Endothelial cell of umbilical vein (primary cell): ENCODE data around the gene KCNE3. TPM values are rescaled to one million over a fixed set of nuclear protein-coding genes. Genes with fewer than 3 reads are reported as not detected.

Source experiments
- BruUV-seq: library from RNA; stranded (reverse); fragments of 400-500 nt; replicated peaks from 2 replicates; lab custom pipeline; 2021; lab: Mats Ljungman, UMichigan
- CTCF ChIA-PET: fragments of 300-600, 350-600 bp; sonication (Branson Sonifier 250); formaldehyde crosslinking; loops from one replicate; lab custom pipeline; 2021; ENCODE audit warnings: antibody characterized with exemption, inconsistent platforms; lab: Charles Lee
- POLR2A ChIA-PET: fragments of 300-600, 350-600 bp; sonication (Branson Sonifier 250); formaldehyde crosslinking; loops from one replicate; lab custom pipeline; 2021; ENCODE audit warnings: antibody characterized with exemption, inconsistent platforms; lab: Charles Lee
- DNase-seq: peaks from one replicate; pipeline ENCODE4 v3.0.0-alpha.2; 2011; ENCODE audit warnings: low read depth, low spot score
- FAIRE-seq: peaks from 2 replicates; lab custom pipeline; 2011; peaks lifted over from hg19 to GRCh38; lab: Jason Lieb, UNC
- H2AFZ ChIP-seq: 2 replicates; pipeline ENCODE4 v1.6.0; 2012; ENCODE audit warnings: low read depth, low read length, control low read depth, inconsistent platforms
- H3K27ac ChIP-seq: 2 replicates; pipeline ENCODE4 v1.5.1; 2011; ENCODE audit warnings: low read depth, mild to moderate bottlenecking, control low read depth, low read length, moderate library complexity; ENCODE audit not compliant: insufficient read depth
- H3K27me3 ChIP-seq, 2 experiments: 2 replicates each; pipeline versions ENCODE4 v1.6.0 to v1.6.1; 2011; ENCODE audit warnings: low read length in 2 of 2, mixed read lengths in 1 of 2; ENCODE audit not compliant: control insufficient read depth in 2 of 2, insufficient read depth in 2 of 2
- H3K36me3 ChIP-seq, 2 experiments: 2 replicates in 1 of 2; 3 replicates in 1 of 2; pipeline ENCODE4 v1.5.1; 2011; ENCODE audit warnings: low read length in 2 of 2, mild to moderate bottlenecking in 1 of 2, moderate library complexity in 1 of 2; ENCODE audit not compliant: control insufficient read depth in 2 of 2, insufficient read depth in 2 of 2; ENCODE audit errors: extremely low read depth in 1 of 2
- H3K4me1 ChIP-seq: 3 replicates; pipeline ENCODE4 v1.5.1; 2011; ENCODE audit warnings: mild to moderate bottlenecking, low read length; ENCODE audit not compliant: control insufficient read depth, insufficient read depth; ENCODE audit errors: extremely low read depth
- H3K4me2 ChIP-seq: 2 replicates; pipeline ENCODE4 v1.6.1; 2011; ENCODE audit warnings: low read length, control low read depth, mixed read lengths; ENCODE audit not compliant: insufficient read depth
- H3K4me3 ChIP-seq, 3 experiments: fragments of 200-600 bp in 1 of 3; sonication (generic), shearing (Covaris generic) in 1 of 3; replicated peaks in 1 of 3; 2 replicates each; pipeline ENCODE4 v1.5.1; 2011 to 2016; ENCODE audit warnings: control low read depth in 3 of 3, low read length in 3 of 3, mild to moderate bottlenecking in 2 of 3, inconsistent platforms in 1 of 3, low read depth in 1 of 3, moderate library complexity in 1 of 3; ENCODE audit not compliant: insufficient read depth in 1 of 3
- H3K79me2 ChIP-seq: 2 replicates; pipeline ENCODE4 v1.6.0; 2012; ENCODE audit warnings: low read length, inconsistent platforms; ENCODE audit not compliant: control insufficient read depth, insufficient read depth
- H3K9ac ChIP-seq: replicated peaks from 2 replicates; pipeline ENCODE3; 2011; ENCODE audit warnings: low read length, control low read depth; ENCODE audit not compliant: insufficient read depth; ENCODE audit errors: extremely low read depth
- H3K9me1 ChIP-seq: replicated peaks from 3 replicates; pipeline ENCODE4 v1.6.0; 2011; ENCODE audit warnings: mild to moderate bottlenecking, low read length; ENCODE audit not compliant: control insufficient read depth, insufficient read depth; ENCODE audit errors: extremely low read depth
- H3K9me3 ChIP-seq: replicated peaks from 2 replicates; pipeline ENCODE4 v1.5.1; 2012; ENCODE audit warnings: low read length, inconsistent platforms; ENCODE audit not compliant: control insufficient read depth, insufficient read depth
- H4K20me1 ChIP-seq: replicated peaks from 2 replicates; pipeline ENCODE3; 2011; ENCODE audit warnings: mild to moderate bottlenecking, low read length; ENCODE audit not compliant: control insufficient read depth, insufficient read depth; ENCODE audit errors: extremely low read depth
- CTCF ChIP-seq, 2 donors: IDR thresholded peaks; 1 replicate in 1 of 2; 2 replicates in 1 of 2; pipeline ENCODE4 v1.5.1; 2011; ENCODE audit warnings: low read length in 2 of 2, mild to moderate bottlenecking in 2 of 2, moderate library complexity in 2 of 2, control low read depth in 1 of 2, inconsistent platforms in 1 of 2, low read depth in 1 of 2; ENCODE audit not compliant: insufficient read depth in 1 of 2; ENCODE audit errors: extremely low read depth in 1 of 2
- EZH2 ChIP-seq: IDR thresholded peaks from 2 replicates; pipeline ENCODE4 v1.6.1; 2012; ENCODE audit warnings: borderline replicate concordance, low read depth, mild to moderate bottlenecking, moderate library complexity, low read length, inconsistent platforms; ENCODE audit not compliant: severe bottlenecking
- FOS ChIP-seq: IDR thresholded peaks from 2 replicates; pipeline ENCODE4 v1.6.1; 2011; ENCODE audit warnings: mild to moderate bottlenecking, low read length, moderate library complexity, borderline replicate concordance; ENCODE audit not compliant: insufficient read depth
- GATA2 ChIP-seq: IDR thresholded peaks from 2 replicates; pipeline ENCODE4 v1.7.0; 2011; ENCODE audit warnings: low read depth, mild to moderate bottlenecking, moderate library complexity, mixed read lengths, low read length; ENCODE audit not compliant: insufficient read length, insufficient read depth
- JUN ChIP-seq: IDR thresholded peaks from 2 replicates; pipeline ENCODE4 v1.6.1; 2011; ENCODE audit warnings: borderline replicate concordance, low read depth; ENCODE audit not compliant: insufficient read length, insufficient read depth
- MAX ChIP-seq: IDR thresholded peaks from 2 replicates; pipeline ENCODE4 v1.6.1; 2011; ENCODE audit not compliant: insufficient read depth, insufficient read length
- MYC ChIP-seq: IDR thresholded peaks from one replicate; pipeline ENCODE4 v1.6.1; 2011; ENCODE audit warnings: mild to moderate bottlenecking, low read depth, low read length
- POLR2A ChIP-seq: IDR thresholded peaks from 2 replicates; pipeline ENCODE4 v1.6.1; 2012; ENCODE audit warnings: low read depth, mild to moderate bottlenecking, control low read depth, low read length
- POLR2AphosphoS5 ChIP-seq: IDR thresholded peaks from 2 replicates; pipeline ENCODE4 v1.6.1; 2012; ENCODE audit warnings: low read depth, mild to moderate bottlenecking, control low read depth, low read length, moderate library complexity; ENCODE audit not compliant: insufficient read depth
- dilution Hi-C: fragments of 300-500 bp; cut with MboI; formaldehyde crosslinking; loops from one replicate; pipeline ENCODE4 v1.15.0; 2019; ENCODE audit warnings: low sequenced_read_pairs; ENCODE audit not compliant: extremely low pct_ligation_motif_present
- intact Hi-C: fragments of 100-400 bp; cut with micrococcal nuclease; formaldehyde crosslinking; loops from one replicate; pipeline ENCODE4 v1.10.0; 2022
- polyA plus RNA-seq, 4 experiments: library from polyadenylated mRNA; depleted of rRNA in 3 of 4; stranded (reverse) in 3 of 4; unstranded in 1 of 4; fragments of >200 nt; gene quantifications; 2 replicates each; pipeline versions ENCODE4 v1.2.1 to v1.2.3, GENCODE V29; 2011 to 2012; ENCODE audit warnings: missing spikeins in 1 of 4
- total RNA-seq: library from RNA; stranded (reverse); gene quantifications from 2 replicates; pipeline ENCODE4 v1.2.3, GENCODE V29; 2021

Gene KCNE3
- total and polyA plus RNA-seq, 2 donors (not counting 3 experiments of a cell fraction or from before 2014, with no cell fraction given), result 0.97 to 2.2 TPM

- intact Hi-C loops (no loop called here), dilution Hi-C loops (no loop called here)
- H3K27ac ChIP-seq, result no peak overlapping the region
- H3K9me1 ChIP-seq, result no peaks in the 10 kb centered on the region
- no peaks in the 10 kb centered on the region for H3K9me3 ChIP-seq
- H4K20me1 ChIP-seq, result no peaks in the 10 kb centered on the region
- no peaks in the 10 kb centered on the region for H3K79me2 ChIP-seq
- H3K9ac ChIP-seq, result no peak overlapping the region
- H3K36me3 ChIP-seq, result no peaks in the 10 kb centered on the region
- POLR2A ChIA-PET, result interaction anchor here (0.6 kb wide), 1 partner anchor 82 kb away, joined by 10 read pairs; no protein-coding TSS in a partner anchor
- CTCF ChIA-PET, result interaction anchor here (0.9 kb wide), 1 partner anchor 9 kb away, joined by 3 read pairs; no protein-coding TSS in a partner anchor
- no peak for DNase-seq
- H3K4me1 ChIP-seq, result no peaks in the 10 kb centered on the region
- no TSS peak for BruUV-seq
- peaks cover 0 to under 1% of the 10 kb centered on the region in 2 experiments for H3K27me3 ChIP-seq
- TF ChIP-seq MYC (no peak), GATA2 (no peak), FOS (no peak), EZH2 (no peak), JUN (no peak), POLR2A (no peak), POLR2AphosphoS5 (no peak), MAX (no peak), CTCF (IDR thresholded peaks at IDR 0.05; ENCODE audit: extremely low read depth in 1 of 2, insufficient read depth in 1 of 2, low read depth in 1 of 2, low read length in 2 of 2) (no peak)
- no peak overlapping the region for H3K4me3 ChIP-seq
- H2AFZ ChIP-seq, result no peak overlapping the region
- H3K4me2 ChIP-seq, result no peak overlapping the region
- no peak for FAIRE-seq
These were observed 13.5 kb upstream of the KCNE3 start for GRCh38 chr11:74480688-74481417.
